K562 (cell line): Measurements from ENCODE around the gene RNF112. TPM values are rescaled to one million over a fixed set of nuclear protein-coding genes. Genes with fewer than 3 reads are reported as not detected.

Experiments
- CBFB ChIP-seq: sonication (generic); formaldehyde crosslinking; IDR thresholded peaks from 2 replicates; pipeline ENCODE4 v1.4.0; 2020; ENCODE audit warnings: mild to moderate bottlenecking, missing genetic modification reagents
- CC2D1A ChIP-seq: fragments of 450-650 bp; IDR thresholded peaks from 2 replicates; pipeline ENCODE4 v1.6.1; 2017; ENCODE audit warnings: mild to moderate bottlenecking
- CGGBP1 ChIP-seq: fragments of 250-450 bp; sonication (Bioruptor Pico); IDR thresholded peaks from 2 replicates; pipeline ENCODE4 v1.9.0; 2021; ENCODE audit warnings: mild to moderate bottlenecking
- CREM ChIP-seq: IDR thresholded peaks from 2 replicates; pipeline ENCODE4 v1.6.1; 2014; ENCODE audit warnings: antibody characterized with exemption, low read depth
- ETS1 ChIP-seq: conservative IDR thresholded peaks from 2 replicates; pipeline ENCODE4 v1.6.1; 2011; ENCODE audit warnings: low read depth, mild to moderate bottlenecking, low read length; ENCODE audit not compliant: control insufficient read depth
- FOXJ2 ChIP-seq: fragments of 200-800 bp; sonication (Bioruptor generic); IDR thresholded peaks from 2 replicates; pipeline ENCODE4 v1.6.1; 2016; ENCODE audit warnings: missing genetic modification characterization, missing compliant biosample characterization
- GTF2F1 ChIP-seq: IDR thresholded peaks from 2 replicates; pipeline ENCODE4 v1.6.1; 2011; ENCODE audit warnings: low read depth, low read length, improper control_type of control experiment
- MBD2 ChIP-seq: sonication (generic); IDR thresholded peaks from 2 replicates; pipeline ENCODE4 v1.6.1; 2016; ENCODE audit warnings: low read depth, borderline replicate concordance
- MXI1 ChIP-seq: IDR thresholded peaks from 2 replicates; pipeline ENCODE4 v1.6.1; 2011; ENCODE audit warnings: low read depth, mild to moderate bottlenecking, improper control_type of control experiment, low read length
- NBN ChIP-seq: fragments of 450-650 bp; IDR thresholded peaks from 2 replicates; pipeline ENCODE4 v1.6.1; 2016; ENCODE audit warnings: low read depth, mild to moderate bottlenecking
- PBX2 ChIP-seq, 2 experiments: IDR thresholded peaks in 1 of 2; conservative IDR thresholded peaks in 1 of 2; 2 replicates each; pipeline ENCODE4 v1.6.1; 2016; ENCODE audit warnings: low read depth in 2 of 2, mild to moderate bottlenecking in 1 of 2, missing compliant biosample characterization in 1 of 2, missing genetic modification characterization in 1 of 2, moderate library complexity in 1 of 2
- RFX5 ChIP-seq: IDR thresholded peaks from 2 replicates; pipeline ENCODE4 v1.6.1; 2011; ENCODE audit warnings: low read depth, mild to moderate bottlenecking, improper control_type of control experiment, low read length
- SLC30A9 ChIP-seq: fragments of 250-450 bp; sonication (Bioruptor Pico); IDR thresholded peaks from 2 replicates; pipeline ENCODE4 v1.8.0; 2022; ENCODE audit warnings: mild to moderate bottlenecking, moderate library complexity
- THAP12 ChIP-seq: fragments of 250-450 bp; sonication (Bioruptor Pico); IDR thresholded peaks from 2 replicates; pipeline ENCODE4 v1.9.0; 2021; ENCODE audit warnings: mild to moderate bottlenecking, inconsistent platforms
- TSHZ1 ChIP-seq: fragments of 250-450 bp; sonication (Bioruptor Pico); IDR thresholded peaks from 2 replicates; pipeline ENCODE4 v1.4.0; 2020; ENCODE audit warnings: mild to moderate bottlenecking, moderate library complexity
- ZNF24 ChIP-seq: fragments of 450-650 bp; IDR thresholded peaks from 2 replicates; pipeline ENCODE4 v1.6.1; 2016
- ZNF695 ChIP-seq: fragments of 450-650 bp; formaldehyde crosslinking; IDR thresholded peaks from 2 replicates; pipeline ENCODE4 v1.4.0; 2020; ENCODE audit warnings: mild to moderate bottlenecking, moderate library complexity
- polyA plus RNA-seq, 8 experiments: library from polyadenylated mRNA; depleted of rRNA in 4 of 8; stranded (reverse) in 5 of 8; unstranded in 3 of 8; fragments of >200 nt; fragmentation: Nextera tagmentation in 2 of 8; fragmentation: Illumina TruSeq in 1 of 8; extraction: Ambion mirVana in 2 of 8; extraction: Trizol in 1 of 8; gene quantifications; 2 replicates each; pipeline versions ENCODE4 v1.2.1 to v1.2.3, GENCODE V29; 2011 to 2014; ENCODE audit warnings: inconsistent platforms in 1 of 8, missing spikeins in 1 of 8
- total RNA-seq, 7 experiments: library from RNA; depleted of rRNA in 6 of 7; stranded (reverse); fragments of >200 nt in 6 of 7; fragmentation: Illumina TruSeq in 2 of 7; extraction: Trizol in 2 of 7; gene quantifications; 2 replicates each; pipeline versions ENCODE4 v1.2.1 to v1.2.3, GENCODE V29; 2011 to 2021; ENCODE audit warnings: low replicate concordance in 1 of 7

The RNF112 gene
- total and polyA plus RNA-seq, 9 of the 15 experiments (the other 6 are each of a cell fraction or from before 2014, with no cell fraction given), result 0.05 TPM; not detected in 8

- TF ChIP-seq TSHZ1 (CRISPR knock-in tag) (no peak), NBN (no peak), GTF2F1 (no peak), ETS1 (no peak), CGGBP1 (no peak), PBX2 (CRISPR knock-in tag; IDR thresholded peaks at IDR 0.05; ENCODE audit: low read depth) (no peak), PBX2 (tag; conservative IDR thresholded peaks at IDR 0.05; ENCODE audit: low read depth) (no peak), THAP12 (CRISPR knock-in tag) (no peak), FOXJ2 (peak; percentile 62; the same call in 1 of the 2 replicates), CBFB (CRISPR knock-in tag) (no peak; the same call in 1 of the 2 replicates), CREM (peak; percentile 83), MXI1 (peak; percentile 98), RFX5 (peak; percentile 74), ZNF695 (no peak), SLC30A9 (CRISPR knock-in tag) (no peak), CC2D1A (peak; percentile 70; the same call in 1 of the 2 replicates), ZNF24 (no peak; the same call in 1 of the 2 replicates), MBD2 (0 out of 2 replicates have a peak, but pooled peaks have one; percentile 49)
Measured at GRCh38 chr17:19362277-19363113, 48.5 kb upstream of the RNF112 start, which contains the start of gene B9D1 (continued).
